CD4-positive, alpha-beta T cell treated with Interleukin-2 at 100 ng/mL for 4 hours (primary cell): ENCODE results near the gene MAP3K2.
"Not testable (repeated sequence)": the region's sequence is repeated elsewhere in the genome, so short reads cannot be mapped to it uniquely, and the experiment has no call there.

ENCODE experiments used
- DNase-seq: peaks from one replicate; pipeline ENCODE4 v3.0.0-alpha.2; 2020; ENCODE audit warnings: low spot score

Gene MAP3K2

GRCh38 chr2:127420039-127420864 is 32.5 kb upstream of the MAP3K2 start:
- DNase-seq = no peak

- DNase-seq = no peak
Measured at GRCh38 chr2:127419448-127420038, 31.8 kb upstream of the MAP3K2 start.

- no peak for DNase-seq
Measured at GRCh38 chr2:127419112-127419430, 31.3 kb upstream of the MAP3K2 start.

- DNase-seq = no peak
Measured at GRCh38 chr2:127418300-127419111, 30.7 kb upstream of the MAP3K2 start, which contains the start of gene PROC. Gene PROC (plus strand): TSS chr2:127418427. CDS start chr2:127419943, 1,516 bp downstream.

GRCh38 chr2:127417406-127417805 is 29.6 kb upstream of the MAP3K2 start:
- DNase-seq = no peak

- peak; percentile 16 for DNase-seq
Measured at GRCh38 chr2:127416506-127417001, 28.8 kb upstream of the MAP3K2 start.

- peak; percentile 91 for DNase-seq
Measured at GRCh38 chr2:127415593-127416505, 28.1 kb upstream of the MAP3K2 start.

GRCh38 chr2:127414638-127415592 is 27.1 kb upstream of the MAP3K2 start:
- no peak for DNase-seq

GRCh38 chr2:127413782-127414637 is 26.2 kb upstream of the MAP3K2 start:
- DNase-seq = no peak

GRCh38 chr2:127413200-127413599 is 25.4 kb upstream of the MAP3K2 start:
- no peak for DNase-seq

- DNase-seq = no peak
Measured at GRCh38 chr2:127411653-127412369, 24.0 kb upstream of the MAP3K2 start.

- peak; percentile 38 for DNase-seq
Measured at GRCh38 chr2:127410871-127411652, 23.3 kb upstream of the MAP3K2 start.

- DNase-seq = not testable (repeated sequence)
Measured at GRCh38 chr2:127409716-127410115, 21.9 kb upstream of the MAP3K2 start.

- no peak for DNase-seq
Measured at GRCh38 chr2:127408807-127409099, 21.0 kb upstream of the MAP3K2 start.

- DNase-seq = peak; percentile 94
Measured at GRCh38 chr2:127408004-127408806, 20.4 kb upstream of the MAP3K2 start.

- no peak for DNase-seq
Measured at GRCh38 chr2:127407661-127408003, 19.9 kb upstream of the MAP3K2 start.

- DNase-seq = no peak
Measured at GRCh38 chr2:127407091-127407490, 19.3 kb upstream of the MAP3K2 start.
